HG02623 (cell line): ENCODE results near the gene LIPG.
"Not testable (repeated sequence)": the region's sequence is repeated elsewhere in the genome, so short reads cannot be mapped to it uniquely, and the experiment has no call there.

Experiments used
- ATAC-seq: cut with Tn5 transposase; IDR thresholded peaks from one replicate; pipeline ENCODE4 v1.9.1; 2021; ENCODE audit warnings: moderate library complexity; ENCODE audit not compliant: unreplicated experiment

LIPG gene

DNA sequence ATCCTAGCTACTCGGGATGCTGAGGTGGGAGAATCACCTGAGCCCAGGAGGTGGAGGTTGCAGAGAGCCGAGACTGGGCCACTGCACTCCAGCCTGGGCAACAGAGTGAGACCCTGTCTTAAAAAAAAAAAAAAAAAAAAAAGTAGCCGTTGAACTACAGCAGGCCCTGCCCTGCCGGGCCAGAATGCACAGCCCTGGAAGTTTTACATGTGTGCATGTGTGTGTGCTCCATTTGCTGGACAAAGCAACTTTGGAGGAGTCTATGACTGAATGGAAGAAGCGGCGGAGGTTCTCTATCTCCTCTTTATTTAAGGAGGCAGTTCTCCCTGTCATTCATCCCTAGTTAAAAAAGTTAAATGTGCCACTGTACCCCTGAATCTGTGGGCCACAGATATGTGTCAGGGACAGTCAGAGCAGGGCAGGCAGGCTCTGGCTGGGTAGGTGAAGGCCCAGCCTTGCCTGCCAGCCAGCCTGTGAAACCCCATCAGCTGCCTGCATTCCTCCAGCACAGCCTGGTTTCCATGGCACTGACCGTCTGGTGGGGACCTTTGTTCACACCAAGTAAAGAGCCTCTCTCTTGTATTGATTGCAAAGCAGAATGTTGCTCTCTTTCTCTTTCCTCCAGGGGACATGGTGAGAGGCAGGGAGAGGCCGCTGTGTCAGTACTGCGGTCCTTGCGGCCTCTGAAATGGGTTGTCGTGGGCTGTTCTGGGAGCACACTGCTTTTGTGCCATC is 10.9 kb downstream of the LIPG start:
- ATAC-seq: no peak

DNA sequence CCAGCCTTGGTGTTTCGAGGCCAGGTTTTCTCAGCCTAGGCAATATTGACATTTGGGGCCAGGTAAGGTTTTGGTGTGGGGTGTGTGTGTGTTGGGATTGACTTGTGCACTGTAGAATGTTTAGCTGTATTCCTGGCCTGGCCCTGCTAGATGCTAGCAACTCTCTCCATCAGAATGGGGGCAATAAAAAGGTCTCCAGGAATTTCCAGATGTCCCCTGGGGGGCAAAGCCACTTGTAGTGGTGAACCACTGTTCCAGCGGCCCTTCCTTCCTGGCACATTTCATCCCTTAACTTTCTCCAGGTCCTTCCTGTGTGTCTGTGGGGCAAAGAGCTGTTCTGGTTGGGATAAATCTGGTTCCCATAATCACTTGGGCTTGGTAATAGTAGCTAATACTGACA is 12.0 kb downstream of the LIPG start:
- ATAC-seq: no peak

- ATAC-seq: not testable (repeated sequence)
Measured at GRCh38 chr18:49579041-49579440, 17.2 kb downstream of the LIPG start.

GRCh38 chr18:49579583-49579982 is 17.7 kb downstream of the LIPG start:
- ATAC-seq: not testable (repeated sequence)

DNA sequence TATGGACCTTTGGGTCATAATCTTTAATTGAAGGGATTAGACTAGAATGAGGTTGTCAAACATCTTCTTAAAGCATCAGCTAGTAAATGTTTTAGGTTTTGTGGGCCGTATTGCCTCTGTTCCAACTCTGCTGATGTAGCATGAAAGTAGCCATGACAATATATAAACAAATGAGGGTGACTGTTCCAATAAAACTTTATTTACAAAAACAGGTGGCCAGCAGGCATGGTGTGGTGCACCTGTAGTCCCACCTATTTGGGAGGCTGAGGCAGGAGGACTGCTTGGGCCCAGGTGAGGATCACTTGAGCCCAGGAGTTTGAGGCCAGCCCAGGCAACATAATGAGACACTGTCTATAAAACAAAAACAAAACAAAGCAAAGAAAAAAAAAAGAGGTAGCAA is 18.4 kb downstream of the LIPG start:
- no peak for ATAC-seq

- ATAC-seq: no peak
Measured at GRCh38 chr18:49581371-49581770, 19.5 kb downstream of the LIPG start.

- no peak for ATAC-seq
Measured at GRCh38 chr18:49582579-49582978, 20.7 kb downstream of the LIPG start.

GRCh38 chr18:49584394-49584793 is 22.5 kb downstream of the LIPG start:
- ATAC-seq: no peak

GRCh38 chr18:49584951-49585350 is 23.1 kb downstream of the LIPG start:
- not testable (repeated sequence) for ATAC-seq

DNA sequence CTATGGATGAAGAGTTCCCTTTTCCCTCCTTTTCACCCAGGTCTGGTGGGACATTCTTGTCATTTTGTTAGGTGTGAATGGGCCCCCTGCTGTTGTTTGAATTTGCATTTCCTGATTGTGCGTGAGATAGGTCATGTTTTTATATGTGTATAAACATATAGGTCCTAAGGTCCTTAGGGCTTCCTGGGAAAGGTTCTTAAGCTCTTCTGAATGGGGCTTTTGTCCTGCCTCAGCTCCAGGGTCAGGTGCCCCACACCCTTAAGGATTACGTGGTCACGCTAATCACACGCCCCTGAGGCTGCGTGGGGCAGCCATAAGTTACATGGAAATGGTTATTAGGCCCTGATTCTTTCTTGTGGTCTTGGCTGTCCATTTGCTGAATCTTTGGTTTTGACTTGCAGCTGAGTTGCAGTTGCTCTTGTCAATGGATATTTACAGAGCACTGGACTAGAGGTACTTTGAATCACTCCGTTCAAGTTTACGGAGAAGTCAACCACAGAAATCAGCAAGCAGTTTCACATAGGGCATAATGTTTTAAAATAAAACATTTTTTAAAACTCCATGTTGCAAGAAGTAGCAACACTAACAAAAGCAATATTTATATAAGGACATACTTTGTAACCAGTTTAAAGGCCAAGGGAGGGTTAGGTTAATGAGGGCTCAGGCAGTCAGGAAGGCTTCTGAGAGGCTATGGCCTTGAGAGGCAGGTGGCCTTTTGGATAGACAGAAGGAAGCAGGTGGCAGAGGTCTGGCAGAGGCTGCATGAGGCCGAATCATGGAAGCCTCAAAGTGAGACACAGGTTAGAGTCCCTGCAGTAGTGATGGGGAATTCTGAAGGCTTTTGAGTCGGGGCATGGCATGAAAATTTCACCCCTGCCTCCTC is 24.2 kb downstream of the LIPG start:
- ATAC-seq: no peak

DNA sequence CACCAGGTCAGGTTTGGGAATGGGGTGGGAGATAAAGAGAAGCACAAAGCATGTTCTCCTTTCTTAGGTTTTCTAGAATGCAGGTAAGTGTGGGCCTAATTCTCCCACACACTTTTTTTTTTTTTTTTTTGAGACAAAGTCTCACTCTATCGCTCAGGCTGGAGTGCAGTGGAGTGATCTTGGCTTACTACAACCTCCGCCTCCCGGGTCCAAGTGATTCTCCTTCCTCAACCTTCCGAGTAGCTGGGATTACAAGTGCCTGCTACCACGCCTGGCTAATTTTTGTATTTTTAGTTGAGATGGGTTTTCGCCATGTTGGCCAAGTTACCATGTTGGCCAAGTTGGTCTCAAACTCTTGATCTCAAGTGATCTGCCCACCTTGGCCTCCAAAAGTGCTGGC is 26.3 kb downstream of the LIPG start:
- no peak for ATAC-seq

GRCh38 chr18:49588971-49589370 is 27.1 kb downstream of the LIPG start:
- ATAC-seq: no peak

DNA sequence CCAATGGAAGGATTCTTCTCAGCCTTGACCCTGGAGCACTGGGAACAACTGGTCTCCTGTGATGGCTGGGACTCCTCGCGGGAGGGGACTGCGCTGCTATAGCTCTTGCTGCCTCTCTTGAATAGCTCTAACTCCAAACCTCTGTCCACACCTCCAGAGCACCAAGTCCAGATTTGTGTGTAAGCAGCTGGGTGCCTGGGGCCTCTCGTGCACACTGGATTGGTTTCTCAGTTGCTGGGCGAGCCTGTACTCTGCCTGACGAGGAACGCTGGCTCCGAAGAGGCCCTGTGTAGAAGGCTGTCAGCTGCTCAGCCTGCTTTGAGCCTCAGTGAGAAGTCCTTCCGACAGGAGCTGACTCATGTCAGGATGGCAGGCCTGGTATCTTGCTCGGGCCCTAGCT is 28.8 kb downstream of the LIPG start:
- ATAC-seq: no peak

DNA sequence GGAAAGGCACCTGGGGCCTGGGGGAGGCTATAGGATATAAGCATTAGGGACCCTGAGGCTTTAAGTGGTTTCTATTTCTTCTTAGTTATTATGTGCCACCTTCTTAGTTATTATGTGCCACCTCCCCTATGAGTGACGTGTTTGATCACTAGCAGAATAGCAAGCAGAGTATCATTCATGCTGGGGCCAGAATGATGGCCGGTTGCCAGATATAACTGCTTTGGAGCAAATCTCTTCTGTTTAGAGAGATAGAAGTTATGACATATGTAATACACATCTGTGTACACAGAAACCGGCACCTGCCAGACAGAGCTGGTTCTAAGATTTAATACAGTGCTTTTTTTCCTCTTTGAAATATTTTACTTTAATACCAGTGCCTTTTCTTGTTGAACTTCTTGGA is 29.4 kb downstream of the LIPG start:
- ATAC-seq: no peak

DNA sequence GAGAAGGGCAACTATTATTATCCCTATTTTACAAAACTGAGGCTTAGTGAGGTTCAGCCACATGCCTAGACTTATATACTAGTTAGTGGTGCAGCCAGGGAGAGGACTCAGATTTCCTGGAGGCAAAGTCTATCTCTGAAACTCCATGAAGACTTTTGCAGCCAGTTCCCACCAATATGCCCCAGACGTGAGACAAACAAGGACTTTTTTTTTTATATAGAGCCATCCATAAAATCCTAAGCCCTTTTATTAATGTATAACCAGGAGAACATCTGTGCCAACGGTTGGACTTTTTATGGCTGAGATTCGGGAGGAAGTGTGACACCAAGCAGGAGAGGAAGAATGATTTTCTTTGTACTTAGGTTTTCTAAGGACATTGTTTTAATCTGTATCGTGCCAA is 29.9 kb downstream of the LIPG start:
- no peak for ATAC-seq

DNA sequence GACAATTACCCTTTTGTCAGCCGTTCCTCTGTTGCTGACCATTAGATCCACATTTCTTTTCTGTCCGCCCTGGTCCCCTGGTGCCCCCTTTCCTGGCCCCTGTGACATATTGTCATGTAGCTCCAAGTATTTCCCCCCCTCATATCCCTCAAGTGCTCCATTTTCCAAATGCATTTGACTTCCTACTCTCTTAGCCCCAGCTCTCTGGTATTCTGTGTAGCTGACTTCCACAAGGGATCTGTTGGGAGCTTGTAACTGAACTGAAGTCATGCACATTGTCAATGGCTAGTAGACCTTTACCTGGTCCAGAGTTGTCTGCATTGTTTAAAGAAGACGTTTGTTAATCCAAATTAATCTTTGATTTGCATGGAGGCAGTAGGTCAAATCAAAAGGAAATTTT is 34.8 kb downstream of the LIPG start:
- no peak for ATAC-seq

GRCh38 chr18:49597157-49597931 is 35.5 kb downstream of the LIPG start:
- ATAC-seq: no peak

GRCh38 chr18:49601211-49601610 is 39.4 kb downstream of the LIPG start:
- no peak for ATAC-seq

- no peak for ATAC-seq
Measured at GRCh38 chr18:49608366-49609255, 46.8 kb downstream of the LIPG start.

GRCh38 chr18:49609256-49610021 is 47.6 kb downstream of the LIPG start:
- ATAC-seq: no peak
